Upper lobe of right lung (tissue), 1 donor: ENCODE results near the gene CACNA2D4. TPM values are rescaled to one million over a fixed set of nuclear protein-coding genes. Genes with fewer than 3 reads are reported as not detected.

Experiments
- ATAC-seq: fragments of 200-7000 bp; cut with Tn5 transposase; one replicate; pipeline ENCODE4 v1.9.1; 2020; ENCODE audit warnings: mild to moderate bottlenecking, moderate library complexity
- DNase-seq: peaks from one replicate; pipeline ENCODE4 v3.0.0-alpha.2; 2020
- H3K27ac ChIP-seq: fragments of 200-600 bp; one replicate; pipeline ENCODE4 v1.8.0; 2022
- H3K27me3 ChIP-seq: fragments of 200-600 bp; one replicate; pipeline ENCODE4 v1.8.0; 2022; ENCODE audit warnings: mild to moderate bottlenecking
- H3K36me3 ChIP-seq: fragments of 200-600 bp; one replicate; pipeline ENCODE4 v1.8.0; 2022
- H3K4me1 ChIP-seq: fragments of 200-600 bp; one replicate; pipeline ENCODE4 v1.8.0; 2022
- H3K4me3 ChIP-seq: fragments of 200-600 bp; one replicate; pipeline ENCODE4 v1.8.0; 2022; ENCODE audit warnings: mild to moderate bottlenecking
- H3K9me3 ChIP-seq: fragments of 200-600 bp; one replicate; pipeline ENCODE4 v1.8.0; 2022
- CTCF ChIP-seq: fragments of 200-600 bp; IDR thresholded peaks from one replicate; pipeline ENCODE4 v1.8.0; 2022; ENCODE audit warnings: antibody characterized with exemption
- intact Hi-C: fragments of 100-400 bp; cut with DNase I; formaldehyde crosslinking; loops from one replicate; pipeline ENCODE4 v1.11.0; 2022
- total RNA-seq: library from RNA; stranded (reverse); fragmentation: NEBNext Ultra II Directional; extraction: Animal tissue kit (Norgen Biotek cat#: 25700); gene quantifications from one replicate; pipeline ENCODE4 v1.2.1, GENCODE V29; 2021
- donor health status: DM: no; HTN: yes; CAD: no; lungs with severe emphysema.

Gene CACNA2D4
- total RNA-seq, 1 donor from 2014 or later, result 5.5 TPM

- Histone ChIP-seq H3K36me3 (peaks cover 14% of the 10 kb centered on the region), H3K27ac (no peak overlapping the region), H3K4me1 (peaks cover 6% of the 10 kb centered on the region), H3K9me3 (no peaks in the 10 kb centered on the region), H3K27me3 (no peaks in the 10 kb centered on the region), H3K4me3 (no peak overlapping the region)
- intact Hi-C loops, result loop anchor here (5.0 to 10.0 kb wide), 2 partner anchors 138 to 300 kb away; no protein-coding TSS in a partner anchor
- TF ChIP-seq CTCF, result no peak
- DNase-seq, result peak; percentile 44
- no peak for ATAC-seq
Measured at GRCh38 chr12:1934831-1935230, 16.4 kb upstream of the CACNA2D4 start.

DNA sequence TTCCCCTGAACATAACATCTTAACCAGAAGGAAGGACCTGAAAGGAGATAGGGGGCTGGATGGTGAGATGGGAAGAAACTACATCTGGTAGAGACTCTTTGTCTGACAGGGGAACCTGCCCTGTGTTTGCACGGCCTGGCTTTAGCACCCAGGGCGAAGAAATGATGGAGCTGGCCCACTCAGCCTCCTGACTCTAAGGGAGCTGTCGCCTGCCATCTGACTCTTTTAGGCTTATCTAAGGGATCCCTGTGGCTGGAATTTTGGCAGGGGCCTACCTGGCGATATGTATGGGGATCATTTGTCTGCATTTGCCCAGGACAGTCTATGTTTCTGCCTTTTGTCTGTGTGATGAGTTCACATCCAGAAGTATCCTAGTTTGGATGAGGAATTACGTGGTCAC, 15.6 kb upstream of the CACNA2D4 start:
- Histone ChIP-seq H3K27ac (no peak overlapping the region), H3K36me3 (peaks cover 14% of the 10 kb centered on the region), H3K4me3 (no peak overlapping the region), H3K9me3 (no peaks in the 10 kb centered on the region), H3K27me3 (no peaks in the 10 kb centered on the region), H3K4me1 (no peaks in the 10 kb centered on the region)
- no peak for DNase-seq
- intact Hi-C loops, result loop anchor here (10.0 kb wide), 1 partner anchor 299 kb away; no protein-coding TSS in a partner anchor
- no peak for TF ChIP-seq CTCF
- ATAC-seq, result no peak

DNA sequence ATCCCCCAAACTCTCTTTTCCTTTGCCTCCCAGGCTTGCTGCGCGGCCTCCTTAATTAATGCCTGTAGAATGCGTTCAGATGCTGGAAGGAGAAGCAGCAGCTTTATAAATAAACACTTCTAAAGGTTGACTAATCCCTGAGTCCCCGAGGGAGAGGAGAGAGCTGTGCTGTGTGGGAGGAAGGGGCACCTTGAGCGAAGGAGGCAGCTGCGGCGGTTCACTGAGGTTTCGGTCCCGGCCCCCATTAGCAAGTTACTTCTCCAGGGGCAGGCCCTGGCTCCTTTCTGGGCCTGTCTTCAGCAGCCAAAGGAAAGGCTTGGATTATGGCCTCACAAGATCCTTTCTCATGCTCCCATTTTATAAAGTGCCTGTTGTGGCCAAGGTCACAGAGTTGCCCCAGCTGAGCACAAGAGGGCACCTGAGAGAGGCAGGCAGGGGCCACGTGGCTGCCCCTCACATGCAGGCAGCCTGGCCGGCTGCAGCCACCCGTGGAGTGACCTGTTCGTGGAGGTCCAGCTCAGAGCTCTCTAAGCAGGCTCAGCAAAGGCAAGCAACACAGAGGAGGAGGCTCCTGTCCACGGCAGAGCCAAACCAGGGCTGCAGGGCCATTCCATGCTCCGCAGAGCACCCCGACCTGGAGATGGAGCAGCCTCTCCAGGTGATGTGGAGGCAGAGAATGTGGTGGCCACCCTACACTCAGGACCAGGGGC, 15.0 kb upstream of the CACNA2D4 start:
- Histone ChIP-seq H3K4me1 (no peaks in the 10 kb centered on the region), H3K9me3 (no peaks in the 10 kb centered on the region), H3K36me3 (peaks cover 9% of the 10 kb centered on the region), H3K27ac (no peak overlapping the region), H3K4me3 (no peak overlapping the region), H3K27me3 (no peaks in the 10 kb centered on the region)
- TF ChIP-seq CTCF, result no peak
- DNase-seq (peak; percentile 44), ATAC-seq (no peak)
- intact Hi-C loops, result loop anchor here (10.0 kb wide), 1 partner anchor 299 kb away; no protein-coding TSS in a partner anchor

DNA sequence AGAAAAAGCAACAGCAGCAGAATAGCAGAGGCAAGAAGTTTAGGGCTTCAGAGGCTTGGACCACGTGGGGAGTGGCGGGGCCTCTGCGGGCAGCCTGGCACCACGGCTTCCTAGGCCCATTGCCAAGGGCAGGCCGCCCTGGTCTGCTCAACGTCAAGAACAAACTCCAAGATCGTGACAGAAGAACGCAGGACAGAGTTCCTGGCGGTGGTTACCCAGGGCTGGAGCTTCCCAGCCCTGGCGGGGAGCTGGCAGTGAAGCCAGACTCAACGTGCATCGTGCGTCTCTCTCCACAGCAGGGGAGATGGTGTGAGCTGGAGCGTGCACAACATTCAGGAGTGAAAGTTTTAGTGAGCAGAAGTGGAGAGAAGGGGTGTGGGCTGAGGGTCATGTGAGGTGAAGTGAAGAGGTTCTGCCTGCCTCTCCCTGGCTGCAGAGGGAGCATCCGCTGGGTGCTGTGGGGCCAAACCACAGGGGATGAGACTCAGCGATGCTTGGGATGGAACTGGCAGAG, 13.9 kb upstream of the CACNA2D4 start:
- H3K4me1 ChIP-seq, result no peaks in the 10 kb centered on the region
- H3K9me3 ChIP-seq, result no peaks in the 10 kb centered on the region
- DNase-seq (peak; percentile 68), ATAC-seq (peak; percentile 10)
- H3K27ac ChIP-seq, result no peak overlapping the region
- intact Hi-C loops, result loop anchor here (10.0 kb wide), 1 partner anchor 298 kb away; no protein-coding TSS in a partner anchor
- H3K36me3 ChIP-seq, result no peaks in the 10 kb centered on the region
- H3K4me3 ChIP-seq, result no peak overlapping the region
- peaks cover 4% of the 10 kb centered on the region for H3K27me3 ChIP-seq
- TF ChIP-seq CTCF, result no peak

GRCh38 chr12:1931642-1932041, 13.2 kb upstream of the CACNA2D4 start:
- Histone ChIP-seq H3K27ac (no peak overlapping the region), H3K4me3 (no peak overlapping the region), H3K9me3 (no peaks in the 10 kb centered on the region), H3K27me3 (peaks cover 4% of the 10 kb centered on the region), H3K4me1 (no peaks in the 10 kb centered on the region), H3K36me3 (no peaks in the 10 kb centered on the region)
- no peak for TF ChIP-seq CTCF
- no peak for DNase-seq
- no peak for ATAC-seq
- intact Hi-C loops, result loop anchor here (10.0 kb wide), 1 partner anchor 297 kb away; no protein-coding TSS in a partner anchor
